HG03025 (cell line): Measurements from ENCODE around the gene ANKS3.

Experiments
- ATAC-seq: cut with Tn5 transposase; IDR thresholded peaks from one replicate; pipeline ENCODE4 v1.9.1; 2021; ENCODE audit warnings: mild to moderate bottlenecking, moderate library complexity; ENCODE audit not compliant: unreplicated experiment, low FRiP score

ANKS3 gene

GRCh38 chr16:4687946-4688673, 46.0 kb downstream of the ANKS3 start:
- no peak for ATAC-seq

DNA sequence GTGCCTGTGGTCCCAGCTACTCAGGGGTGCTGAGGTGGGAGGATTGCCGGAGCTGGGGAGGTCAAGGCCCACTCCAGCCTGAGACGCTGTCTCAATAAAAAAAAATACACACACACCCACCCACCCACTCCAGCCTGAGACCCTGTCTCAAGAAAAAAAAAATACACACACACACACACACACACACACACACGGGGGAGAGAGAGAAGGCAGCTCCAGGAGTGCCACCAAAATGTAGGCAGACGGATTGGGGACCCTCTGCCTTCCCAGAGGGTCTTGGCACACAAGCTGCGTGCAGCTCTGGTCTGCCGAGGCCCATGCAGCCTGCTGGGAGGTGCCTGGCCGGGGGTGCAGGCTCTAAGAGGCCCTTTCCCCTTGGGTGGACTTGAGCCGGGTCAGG, 46.7 kb downstream of the ANKS3 start:
- ATAC-seq = no peak

- ATAC-seq = no peak
Measured at GRCh38 chr16:4686497-4687210, 47.4 kb downstream of the ANKS3 start.

GRCh38 chr16:4685776-4686496, 48.1 kb downstream of the ANKS3 start:
- ATAC-seq = no peak

DNA sequence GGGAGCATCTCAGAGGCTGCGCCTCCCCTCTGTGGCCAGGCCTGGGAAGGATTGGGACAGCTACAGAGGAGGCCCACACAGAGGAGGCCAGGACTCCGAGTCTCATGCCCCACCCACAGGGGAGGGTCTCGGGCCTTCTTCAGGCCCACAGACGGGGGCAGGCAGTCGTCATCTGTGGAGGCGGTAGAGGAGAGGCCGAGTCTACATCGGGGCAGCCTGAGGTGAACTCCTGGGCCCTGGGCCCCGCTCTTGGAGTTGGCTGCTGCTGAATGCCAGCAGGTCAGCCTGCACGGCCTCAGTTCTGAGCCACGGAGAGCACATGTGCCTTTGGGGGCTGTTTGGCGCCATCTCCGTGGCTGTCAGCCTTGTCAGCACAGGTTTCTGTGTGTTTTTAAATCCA, 48.8 kb downstream of the ANKS3 start:
- ATAC-seq = no peak

DNA sequence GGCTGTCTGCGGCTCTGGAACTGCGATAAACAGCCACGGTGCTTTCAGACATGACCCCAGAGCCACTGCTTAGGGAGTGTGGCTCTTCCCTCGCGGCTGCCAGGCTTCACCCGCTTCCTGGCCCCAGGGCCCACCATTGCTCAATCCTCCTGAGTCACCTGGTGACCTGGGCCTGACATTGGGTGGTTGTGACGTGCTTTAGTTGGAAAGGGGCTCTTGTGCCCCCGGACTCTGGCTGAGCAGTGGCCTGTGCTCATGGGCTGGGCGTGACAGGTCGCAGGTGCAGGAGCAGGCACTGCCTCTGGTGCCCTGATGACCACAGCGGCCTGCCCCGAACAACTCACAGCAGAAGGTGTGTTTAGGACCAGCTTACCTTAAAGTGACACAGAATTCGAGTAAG, 49.3 kb downstream of the ANKS3 start:
- ATAC-seq = no peak

DNA sequence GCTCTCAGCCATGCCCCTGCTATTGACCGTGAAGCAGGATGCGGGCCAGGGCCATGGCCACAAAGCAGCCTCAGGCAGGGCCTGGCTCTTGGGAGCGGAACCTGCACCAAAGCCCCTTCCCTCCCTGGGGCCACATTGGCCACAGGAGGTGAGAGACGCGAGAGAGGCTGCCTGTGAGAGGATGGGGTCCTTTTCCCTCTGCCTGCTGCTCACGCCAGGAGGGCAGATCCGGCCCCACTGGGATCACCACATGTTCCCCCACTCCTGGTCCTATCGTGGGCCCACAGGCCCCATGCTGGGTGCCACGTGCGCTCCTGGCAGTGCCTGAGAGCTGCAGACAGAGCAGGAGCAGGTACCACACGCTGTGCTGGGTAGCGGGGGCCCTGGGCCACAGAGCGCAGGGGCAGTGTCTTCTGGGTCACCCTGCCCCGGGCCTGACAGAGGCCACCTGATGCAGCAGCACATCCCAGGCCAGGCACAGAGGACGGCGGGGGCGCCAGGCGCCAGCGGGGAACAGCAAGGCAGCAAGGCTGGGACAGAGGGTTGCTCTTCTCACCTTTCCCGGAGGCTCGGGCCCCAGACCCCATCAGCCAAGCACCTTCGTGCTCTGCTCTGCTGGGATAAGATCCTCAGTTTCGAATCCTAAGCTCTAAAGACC, 49.9 kb downstream of the ANKS3 start:
- ATAC-seq = no peak

GRCh38 chr16:4683255-4684057, 50.6 kb downstream of the ANKS3 start:
- ATAC-seq = no peak

- no peak for ATAC-seq
Measured at GRCh38 chr16:4682616-4683254, 51.3 kb downstream of the ANKS3 start.

- no peak for ATAC-seq
Measured at GRCh38 chr16:4682084-4682591, 51.9 kb downstream of the ANKS3 start.

DNA sequence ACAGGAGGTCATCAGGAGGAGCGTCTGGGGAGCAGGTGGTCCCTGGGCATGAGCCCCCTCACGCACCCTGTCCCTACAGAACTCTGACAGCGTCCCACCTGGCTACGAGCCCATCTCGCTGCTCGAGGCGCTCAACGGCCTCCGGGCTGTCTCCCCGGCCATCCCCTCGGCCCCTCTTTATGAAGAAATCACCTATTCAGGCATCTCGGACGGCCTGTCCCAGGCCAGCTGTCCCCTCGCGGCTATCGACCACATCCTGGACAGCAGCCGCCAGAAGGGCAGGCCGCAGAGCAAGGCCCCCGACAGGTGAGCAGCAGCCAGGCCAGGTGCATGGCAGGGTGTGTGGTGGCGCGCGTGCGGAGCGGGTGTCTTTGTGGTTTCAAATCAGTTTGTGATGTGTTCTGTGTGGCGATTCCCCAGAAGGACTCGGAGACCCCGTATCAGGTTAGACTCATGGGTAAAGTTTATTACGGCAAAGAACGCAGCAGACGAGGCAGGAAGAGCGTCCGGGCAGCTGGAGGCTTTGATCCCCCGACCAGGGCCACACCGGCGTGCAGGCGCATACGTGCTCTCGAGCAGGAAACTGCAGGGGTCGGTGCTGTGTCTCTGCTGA, 52.5 kb downstream of the ANKS3 start:
- ATAC-seq = no peak

GRCh38 chr16:4680673-4681470, 53.2 kb downstream of the ANKS3 start:
- no peak for ATAC-seq

DNA sequence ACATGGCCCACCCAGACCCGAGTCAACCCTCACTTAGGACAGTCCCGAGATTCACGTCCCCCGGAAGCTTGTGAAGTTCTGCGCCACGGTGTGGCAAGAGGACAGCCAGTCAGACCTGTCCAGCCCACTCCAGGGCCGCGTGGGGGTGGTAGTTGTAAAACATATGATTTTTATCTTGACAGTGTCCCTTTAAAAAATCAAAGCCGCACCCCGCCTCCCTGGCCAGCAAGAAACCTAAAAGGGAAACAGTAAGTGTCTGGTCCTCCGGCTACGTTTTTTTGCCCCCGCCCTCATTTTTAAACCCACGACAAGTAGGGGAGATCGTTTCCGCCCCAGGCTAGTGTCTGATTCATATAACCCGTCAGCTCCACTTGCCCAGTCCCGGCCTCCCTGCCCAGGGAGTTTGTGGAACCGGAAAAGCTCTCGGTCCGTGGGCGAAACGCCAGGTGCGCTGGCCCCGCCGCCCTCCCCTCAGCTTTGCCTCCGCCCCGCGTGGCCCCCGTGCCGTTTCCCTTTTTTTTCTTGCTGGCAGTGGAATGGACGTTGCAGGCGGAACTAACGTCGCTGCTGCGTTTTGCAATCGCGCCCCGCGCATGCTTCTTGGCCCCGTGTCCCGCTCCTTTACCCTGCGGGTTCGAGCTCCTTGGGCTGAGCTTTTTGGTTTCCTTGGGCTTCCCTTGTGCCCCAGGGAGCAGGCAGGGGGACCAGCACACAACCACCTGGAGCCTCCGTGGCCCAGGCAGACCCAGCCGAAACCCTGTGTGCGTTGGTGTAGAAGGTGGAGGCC, 54.0 kb downstream of the ANKS3 start:
- ATAC-seq = no peak

- no peak for ATAC-seq
Measured at GRCh38 chr16:4679156-4679849, 54.8 kb downstream of the ANKS3 start.

DNA sequence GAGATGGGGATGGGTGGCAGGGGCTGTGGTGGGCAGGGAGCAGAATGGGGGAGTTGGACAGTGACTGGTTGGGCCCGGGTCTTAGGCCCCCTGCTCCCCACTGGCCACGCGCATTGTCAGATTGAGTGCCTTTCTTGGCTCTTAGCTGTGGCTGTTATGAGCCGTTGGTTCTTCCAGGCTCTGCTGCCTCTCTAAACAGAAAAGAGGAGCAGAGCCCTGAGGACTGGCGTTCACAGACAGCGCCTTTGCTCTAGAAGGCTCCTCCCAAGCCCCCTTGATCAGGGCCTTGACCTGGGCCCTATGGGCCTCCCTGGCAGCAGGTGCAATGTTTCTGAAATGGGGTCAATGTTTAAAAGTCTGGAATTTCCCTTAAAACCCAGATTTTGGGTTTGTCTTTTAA, 55.5 kb downstream of the ANKS3 start:
- no peak for ATAC-seq

- ATAC-seq = no peak
Measured at GRCh38 chr16:4677994-4678393, 56.1 kb downstream of the ANKS3 start.

- ATAC-seq = no peak
Measured at GRCh38 chr16:4677390-4677789, 56.7 kb downstream of the ANKS3 start.
